ENCODE results near the gene SUN3. TPM values are rescaled to one million over a fixed set of nuclear protein-coding genes. Genes with fewer than 3 reads are reported as not detected.

SUN3 gene
- total and polyA plus RNA-seq, 2 of the 8 experiments (the other 6 are each of a cell fraction or from before 2014, with no cell fraction given), result not detected

GRCh38 chr7:48011323-48011722, 17.6 kb downstream of the SUN3 start:
- Histone ChIP-seq H2BK120ac (replicated peaks; ENCODE audit: low read depth, low read length) (no peak overlapping the region), H3K27ac (ENCODE audit: low read depth, low read length) (no peak overlapping the region), H2BK20ac (ENCODE audit: low read length) (no peak overlapping the region), H3K9me3 (ENCODE audit: insufficient read depth in 2 of 2, low read depth in 1 of 2, low read length in 1 of 2) (no peaks in the 10 kb centered on the region), H3K27me3 (replicated peaks in 1 of 4; ENCODE audit: control insufficient read depth in 3 of 4, extremely low read depth in 1 of 4, insufficient read depth in 3 of 4, low read length in 3 of 4) (peaks cover 0 to 3% (median 0%) of the 10 kb centered on the region in 4 experiments; a peak in 1 of 7 replicates), H2AFZ (ENCODE audit: low read length) (no peak overlapping the region), H3K56ac (replicated peaks; ENCODE audit: insufficient read length, low read depth, low read length) (no peak overlapping the region), H4K91ac (replicated peaks; ENCODE audit: insufficient read length, low read length) (no peak overlapping the region), H3K23me2 (ENCODE audit: low read depth, low read length) (0 out of 2 replicates have a peak, but pooled peaks cover 2% of the 10 kb centered on the region), H3K4me3 (ENCODE audit: extremely low read depth in 1 of 4, insufficient read depth in 2 of 4, low read depth in 3 of 4, low read length in 4 of 4) (no peak overlapping the region), H4K20me1 (replicated peaks in 1 of 2; ENCODE audit: control insufficient read depth in 1 of 2, insufficient read depth in 2 of 2, low read length in 2 of 2) (no peaks in the 10 kb centered on the region), H3K79me2 (ENCODE audit: control insufficient read depth in 1 of 2, insufficient read depth in 2 of 2, low read length in 2 of 2) (no peaks in the 10 kb centered on the region), H2BK15ac (ENCODE audit: low read length) (no peak overlapping the region), H3K4me2 (ENCODE audit: insufficient read depth in 1 of 2, low read depth in 2 of 2, low read length in 2 of 2) (no peak overlapping the region), H2AK5ac (ENCODE audit: low read depth, low read length) (no peak overlapping the region), H4K8ac (ENCODE audit: extremely low read depth, insufficient read depth, low read length) (no peak overlapping the region), H3K18ac (ENCODE audit: extremely low read depth, low read length) (no peak overlapping the region), H2BK12ac (ENCODE audit: low read depth, low read length) (no peak overlapping the region), H4K5ac (ENCODE audit: insufficient read length, low read depth, low read length) (no peak overlapping the region), H3K14ac (ENCODE audit: insufficient read length) (no peak overlapping the region), H2BK5ac (ENCODE audit: low read depth, low read length) (no peak overlapping the region), H3K23ac (ENCODE audit: insufficient read length) (no peak overlapping the region), H3K4ac (replicated peaks; ENCODE audit: insufficient read length, low read depth, low read length) (no peak overlapping the region), H3K36me3 (ENCODE audit: control insufficient read depth in 2 of 4, insufficient read depth in 4 of 4, low read length in 3 of 4) (no peaks in the 10 kb centered on the region), H3K9ac (replicated peaks in 1 of 4; ENCODE audit: extremely low read depth in 1 of 4, low read depth in 3 of 4, low read length in 3 of 4) (no peak overlapping the region), H3K4me1 (replicated peaks in 1 of 4; ENCODE audit: control insufficient read depth in 3 of 4, insufficient read depth in 4 of 4, low read length in 3 of 4) (no peaks in the 10 kb centered on the region), H3K79me1 (ENCODE audit: low read depth, low read length) (no peaks in the 10 kb centered on the region)
- WGBS, 2 experiments (ENCODE audit: extremely low coverage in 1 of 2, insufficient coverage in 1 of 2, insufficient read length in 1 of 2, insufficient replicate concordance in 2 of 2, low coverage in 1 of 2, low lambda C conversion rate in 2 of 2, missing lambda C conversion rate in 1 of 2), result 88% methylated on average over 2 of the region's 2 CpGs; no CpG with 5 or more reads in 1 of the 2 experiments
- ChIA-PET POLR2A (ENCODE audit: partially characterized antibody) (no interaction called here), CTCF (ENCODE audit: partially characterized antibody) (interaction anchor here (1.1 to 2.5 kb wide), 2 partner anchors 23 to 99 kb away, joined by 4 to 9 read pairs; no protein-coding TSS in a partner anchor)
- TF ChIP-seq ATF2 (IDR thresholded peaks at IDR 0.05; ENCODE audit: low read length) (no peak), GTF2F1 (IDR thresholded peaks at IDR 0.05; ENCODE audit: borderline replicate concordance, low read depth, low read length) (no peak), SIN3A (conservative IDR thresholded peaks at IDR 0.05 in 1 of 2, IDR thresholded peaks at IDR 0.05 in 1 of 2; ENCODE audit: low read depth in 1 of 2, low read length in 2 of 2) (no peak), TBP (IDR thresholded peaks at IDR 0.05; ENCODE audit: low read depth, low read length) (no peak), FOSL1 (IDR thresholded peaks at IDR 0.05; ENCODE audit: insufficient read depth, low read depth, low read length) (no peak), ASH2L (IDR thresholded peaks at IDR 0.05; ENCODE audit: low read length) (no peak), RNF2 (IDR thresholded peaks at IDR 0.05; ENCODE audit: borderline replicate concordance, low read depth, low read length, missing control alignments, poor library complexity, severe bottlenecking) (no peak)
- DNase-seq (ENCODE audit: low read depth in 1 of 2, low spot score in 2 of 2), result no peak
- no peak for FAIRE-seq

All from H1 (cell line).